Osteoblast (primary cell): ENCODE measurements around the gene TRABD2A. TPM values are rescaled to one million over a fixed set of nuclear protein-coding genes. Genes with fewer than 3 reads are reported as not detected.

Experiments
- DNase-seq: peaks from one replicate; pipeline ENCODE4 v3.0.0; 2011; ENCODE audit warnings: low spot score, mixed read lengths; ENCODE audit not compliant: insufficient read length; ENCODE audit errors: missing footprints
- H2AFZ ChIP-seq: 2 replicates; pipeline ENCODE4 v1.6.0; 2011; ENCODE audit warnings: mild to moderate bottlenecking, low read length
- H3K27ac ChIP-seq: 2 replicates; pipeline ENCODE4 v1.5.1; 2011; ENCODE audit warnings: mild to moderate bottlenecking, low read depth, low read length, moderate library complexity
- H3K27me3 ChIP-seq: 2 replicates; pipeline ENCODE4 v1.6.0; 2012; ENCODE audit warnings: mild to moderate bottlenecking, control low read depth, inconsistent platforms, low read length, moderate library complexity; ENCODE audit not compliant: insufficient read depth
- H3K36me3 ChIP-seq: 2 replicates; pipeline ENCODE4 v1.5.1; 2011; ENCODE audit warnings: mild to moderate bottlenecking, low read length, control low read depth, moderate library complexity; ENCODE audit not compliant: insufficient read depth
- H3K4me1 ChIP-seq: 2 replicates; pipeline ENCODE4 v1.5.1; 2011; ENCODE audit warnings: mild to moderate bottlenecking, low read length, control low read depth, moderate library complexity; ENCODE audit not compliant: insufficient read depth
- H3K4me2 ChIP-seq: 2 replicates; pipeline ENCODE4 v1.6.0; 2011; ENCODE audit warnings: mild to moderate bottlenecking, low read length; ENCODE audit not compliant: insufficient read depth
- H3K4me3 ChIP-seq: fragments of 200-600 bp; sonication (generic); 3 replicates; pipeline ENCODE4 v1.5.1; 2012; ENCODE audit warnings: mild to moderate bottlenecking, low read length, inconsistent platforms; ENCODE audit not compliant: insufficient read depth
- H3K79me2 ChIP-seq: 2 replicates; pipeline ENCODE4 v1.6.0; 2012; ENCODE audit warnings: mild to moderate bottlenecking, low read length, control low read depth, inconsistent platforms; ENCODE audit not compliant: insufficient read depth
- H3K9me3 ChIP-seq: 2 replicates; pipeline ENCODE4 v1.5.1; 2011; ENCODE audit warnings: low read depth, low read length, control low read depth
- H4K20me1 ChIP-seq: 2 replicates; pipeline ENCODE4 v1.6.0; 2012; ENCODE audit warnings: mild to moderate bottlenecking, low read length, control low read depth; ENCODE audit not compliant: insufficient read depth
- CTCF ChIP-seq: IDR thresholded peaks from 2 replicates; pipeline ENCODE4 v1.5.1; 2011; ENCODE audit warnings: mild to moderate bottlenecking, low read depth, low read length, moderate library complexity; ENCODE audit errors: extremely low read depth
- total RNA-seq: library from RNA; depleted of rRNA; stranded (reverse); fragments of >200 nt; gene quantifications from 2 replicates; pipeline ENCODE4 v1.2.3, GENCODE V29; 2012

TRABD2A gene
- total RNA-seq, 1 donor, result 2.9 TPM

- TF ChIP-seq CTCF, result no peak
- Histone ChIP-seq H3K36me3 (no peaks in the 10 kb centered on the region), H3K27me3 (no peaks in the 10 kb centered on the region), H3K4me2 (no peak overlapping the region), H3K79me2 (no peaks in the 10 kb centered on the region), H3K4me1 (no peaks in the 10 kb centered on the region), H3K27ac (no peak overlapping the region), H4K20me1 (no peaks in the 10 kb centered on the region), H3K9me3 (no peaks in the 10 kb centered on the region), H2AFZ (no peak overlapping the region), H3K4me3 (no peak overlapping the region)
- DNase-seq, result no peak
Measured at GRCh38 chr2:84829693-84830092, 51.2 kb downstream of the TRABD2A start.

- H3K4me3 ChIP-seq, result no peak overlapping the region
- H3K4me1 ChIP-seq, result no peaks in the 10 kb centered on the region
- no peak for DNase-seq
- no peak for TF ChIP-seq CTCF
- no peak overlapping the region for H3K27ac ChIP-seq
- no peak overlapping the region for H3K4me2 ChIP-seq
- H3K27me3 ChIP-seq, result no peaks in the 10 kb centered on the region
- H2AFZ ChIP-seq, result no peak overlapping the region
- no peaks in the 10 kb centered on the region for H3K9me3 ChIP-seq
- no peaks in the 10 kb centered on the region for H3K36me3 ChIP-seq
- H4K20me1 ChIP-seq, result no peaks in the 10 kb centered on the region
- H3K79me2 ChIP-seq, result no peaks in the 10 kb centered on the region
Measured at GRCh38 chr2:84827978-84828575, 52.8 kb downstream of the TRABD2A start.

GRCh38 chr2:84823788-84824187 is 57.1 kb downstream of the TRABD2A start:
- Histone ChIP-seq H3K4me2 (no peak overlapping the region), H3K27me3 (no peaks in the 10 kb centered on the region), H3K36me3 (no peaks in the 10 kb centered on the region), H3K9me3 (no peaks in the 10 kb centered on the region), H2AFZ (no peak overlapping the region), H4K20me1 (no peaks in the 10 kb centered on the region), H3K4me1 (no peaks in the 10 kb centered on the region), H3K4me3 (no peak overlapping the region), H3K79me2 (no peaks in the 10 kb centered on the region), H3K27ac (no peak overlapping the region)
- no peak for TF ChIP-seq CTCF
- DNase-seq, result no peak

GRCh38 chr2:84823229-84823628 is 57.7 kb downstream of the TRABD2A start:
- no peaks in the 10 kb centered on the region for H3K27me3 ChIP-seq
- no peak overlapping the region for H2AFZ ChIP-seq
- no peaks in the 10 kb centered on the region for H3K4me1 ChIP-seq
- H3K4me3 ChIP-seq, result no peak overlapping the region
- H3K9me3 ChIP-seq, result no peaks in the 10 kb centered on the region
- DNase-seq, result no peak
- no peaks in the 10 kb centered on the region for H3K79me2 ChIP-seq
- H3K36me3 ChIP-seq, result no peaks in the 10 kb centered on the region
- no peak for TF ChIP-seq CTCF
- H3K27ac ChIP-seq, result no peak overlapping the region
- H4K20me1 ChIP-seq, result no peaks in the 10 kb centered on the region
- H3K4me2 ChIP-seq, result no peak overlapping the region
